SJSA1 (cell line): ENCODE results near the gene KDM6A. TPM values are rescaled to one million over a fixed set of nuclear protein-coding genes. Genes with fewer than 3 reads are reported as not detected.

ENCODE experiments used
- DNase-seq, 2 experiments: peaks; one replicate each; pipeline ENCODE4 v3.0.0-alpha.2; 2015 to 2020; ENCODE audit warnings: low spot score in 2 of 2, low read depth in 1 of 2
- H3K27ac ChIP-seq: fragments of 250-450 bp; sonication (Bioruptor Pico); 2 replicates; pipeline ENCODE4 v1.5.1; 2020; ENCODE audit warnings: mild to moderate bottlenecking, moderate library complexity
- H3K27me3 ChIP-seq: fragments of 250-450 bp; sonication (Bioruptor Pico); replicated peaks from 2 replicates; pipeline ENCODE4 v1.5.1; 2020; ENCODE audit warnings: mild to moderate bottlenecking, moderate library complexity
- H3K36me3 ChIP-seq: fragments of 250-450 bp; sonication (Bioruptor Pico); 2 replicates; pipeline ENCODE4 v1.5.1; 2020; ENCODE audit warnings: mild to moderate bottlenecking
- H3K4me1 ChIP-seq: fragments of 250-450 bp; sonication (Bioruptor Pico); replicated peaks from 2 replicates; pipeline ENCODE4 v1.6.1; 2021; ENCODE audit warnings: mild to moderate bottlenecking
- H3K4me3 ChIP-seq: fragments of 250-450 bp; sonication (Bioruptor Pico); 2 replicates; pipeline ENCODE4 v1.5.1; 2020; ENCODE audit warnings: mild to moderate bottlenecking
- H3K9me3 ChIP-seq: fragments of 250-450 bp; sonication (Bioruptor Pico); replicated peaks from 2 replicates; pipeline ENCODE4 v1.5.1; 2020; ENCODE audit warnings: mild to moderate bottlenecking
- total RNA-seq: library from RNA; depleted of rRNA; stranded (reverse); fragments of >200 nt; shearing (Covaris generic); gene quantifications from 2 replicates; pipeline ENCODE4 v1.2.3, GENCODE V29; 2014; rRNA removed

The KDM6A gene
- total RNA-seq, 1 experiment from 2014 or later: 20.8 TPM

DNA sequence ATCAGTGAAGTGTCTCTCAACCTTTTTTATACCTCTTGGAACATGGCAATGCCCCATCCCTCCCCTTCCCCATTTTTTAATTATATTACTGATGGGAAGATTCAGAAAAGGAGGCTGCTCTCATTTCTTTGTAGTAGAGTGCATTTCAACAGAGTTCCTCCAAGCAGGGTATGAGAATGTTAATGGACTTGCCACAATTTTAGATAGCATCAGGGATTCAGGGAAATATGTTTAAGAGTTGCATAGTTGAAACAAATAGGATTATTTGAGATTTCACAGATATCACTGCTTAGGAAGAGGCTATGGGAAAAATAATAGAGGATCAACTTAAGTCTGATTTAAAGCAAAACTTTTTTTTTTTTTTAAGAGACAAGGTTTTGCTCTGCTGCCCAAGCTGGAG is 281.5 kb downstream of the KDM6A start:
- H3K4me1 ChIP-seq: no peaks in the 10 kb centered on the region
- no peaks in the 10 kb centered on the region for H3K9me3 ChIP-seq
- H3K36me3 ChIP-seq: no peaks in the 10 kb centered on the region
- H3K27me3 ChIP-seq: no peaks in the 10 kb centered on the region
- H3K4me3 ChIP-seq: no peak overlapping the region
- no peak overlapping the region for H3K27ac ChIP-seq
- no peak for DNase-seq

DNA sequence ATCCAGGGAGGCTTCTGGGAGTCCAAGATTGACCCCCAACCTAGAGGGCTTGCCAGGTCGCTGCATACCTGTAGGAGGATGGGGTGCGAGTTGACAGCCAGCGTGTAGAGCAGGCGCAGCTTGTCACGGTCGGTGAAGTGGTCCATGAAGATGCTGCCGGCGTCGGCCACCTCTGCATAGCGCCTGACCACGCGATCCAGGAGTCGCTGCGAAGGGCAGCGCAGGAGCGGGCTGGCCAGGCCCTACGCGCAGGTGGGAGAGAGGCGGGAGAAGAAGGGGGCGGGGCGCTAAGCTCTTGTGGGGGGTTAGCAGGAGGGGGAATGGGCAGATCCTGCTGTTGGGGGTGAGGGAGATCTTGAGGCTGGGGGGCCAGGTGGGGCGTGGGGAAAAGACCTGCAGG is 284.7 kb downstream of the KDM6A start:
- H3K4me3 ChIP-seq: no peak overlapping the region
- DNase-seq: no peak
- no peaks in the 10 kb centered on the region for H3K27me3 ChIP-seq
- H3K9me3 ChIP-seq: no peaks in the 10 kb centered on the region
- no peak overlapping the region for H3K27ac ChIP-seq
- no peaks in the 10 kb centered on the region for H3K36me3 ChIP-seq
- H3K4me1 ChIP-seq: no peaks in the 10 kb centered on the region

Other genes starting within 250 kb of the KDM6A start
- gene DUSP21, start 29.2 kb upstream of the KDM6A start, total RNA-seq: not detected in 2 replicates